Hindlimb muscle (tissue), 1 donor: Measurements from ENCODE around the gene ZNF521. TPM values are rescaled to one million over a fixed set of nuclear protein-coding genes. Genes with fewer than 3 reads are reported as not detected.

Experiments used
- DNase-seq: peaks from one replicate; pipeline ENCODE4 v3.0.0-alpha.2; 2013
- polyA plus RNA-seq: library from polyadenylated mRNA; unstranded; fragments of 120-200 nt; gene quantifications from one replicate; pipeline ENCODE4 v1.2.1, GENCODE V29; 2013; ENCODE audit not compliant: insufficient read length

ZNF521 gene
- polyA plus RNA-seq, 1 donor, result 50.6 TPM

GRCh38 chr18:25166113-25166512 is 185.9 kb downstream of the ZNF521 start:
- DNase-seq, result no peak

- no peak for DNase-seq
Measured at GRCh38 chr18:25164848-25165811, 186.8 kb downstream of the ZNF521 start.

GRCh38 chr18:25164211-25164847 is 187.6 kb downstream of the ZNF521 start:
- DNase-seq, result no peak

GRCh38 chr18:25153426-25153825 is 198.5 kb downstream of the ZNF521 start:
- DNase-seq, result no peak

GRCh38 chr18:25147877-25148488 is 204.0 kb downstream of the ZNF521 start:
- DNase-seq, result no peak

- DNase-seq, result no peak
Measured at GRCh38 chr18:25146512-25146910, 205.5 kb downstream of the ZNF521 start.

- no peak for DNase-seq
Measured at GRCh38 chr18:25145731-25146511, 206.0 kb downstream of the ZNF521 start.

GRCh38 chr18:25144820-25145219 is 207.1 kb downstream of the ZNF521 start:
- no peak for DNase-seq

GRCh38 chr18:25141886-25142285 is 210.1 kb downstream of the ZNF521 start:
- DNase-seq, result no peak

GRCh38 chr18:25141399-25141798 is 210.6 kb downstream of the ZNF521 start:
- DNase-seq, result no peak

- no peak for DNase-seq
Measured at GRCh38 chr18:25140962-25141308, 211.0 kb downstream of the ZNF521 start.

GRCh38 chr18:25140124-25140961 is 211.6 kb downstream of the ZNF521 start:
- no peak for DNase-seq

- DNase-seq, result no peak
Measured at GRCh38 chr18:25137197-25137472, 214.8 kb downstream of the ZNF521 start.

- DNase-seq, result no peak
Measured at GRCh38 chr18:25136416-25137196, 215.4 kb downstream of the ZNF521 start.

GRCh38 chr18:25134861-25135260 is 217.1 kb downstream of the ZNF521 start:
- DNase-seq, result no peak

- no peak for DNase-seq
Measured at GRCh38 chr18:25133879-25134278, 218.1 kb downstream of the ZNF521 start.

- DNase-seq, result no peak
Measured at GRCh38 chr18:25132786-25133496, 219.0 kb downstream of the ZNF521 start.

GRCh38 chr18:25126751-25127150 is 225.2 kb downstream of the ZNF521 start:
- no peak for DNase-seq

GRCh38 chr18:25125680-25126079 is 226.3 kb downstream of the ZNF521 start:
- DNase-seq, result no peak

GRCh38 chr18:25123438-25124232 is 228.3 kb downstream of the ZNF521 start:
- no peak for DNase-seq
